ENCODE results near the gene ARAP2. TPM values are rescaled to one million over a fixed set of nuclear protein-coding genes. Genes with fewer than 3 reads are reported as not detected.

ARAP2 gene
- total RNA-seq, 1 experiment from 2014 or later = 30.0 TPM

DNA sequence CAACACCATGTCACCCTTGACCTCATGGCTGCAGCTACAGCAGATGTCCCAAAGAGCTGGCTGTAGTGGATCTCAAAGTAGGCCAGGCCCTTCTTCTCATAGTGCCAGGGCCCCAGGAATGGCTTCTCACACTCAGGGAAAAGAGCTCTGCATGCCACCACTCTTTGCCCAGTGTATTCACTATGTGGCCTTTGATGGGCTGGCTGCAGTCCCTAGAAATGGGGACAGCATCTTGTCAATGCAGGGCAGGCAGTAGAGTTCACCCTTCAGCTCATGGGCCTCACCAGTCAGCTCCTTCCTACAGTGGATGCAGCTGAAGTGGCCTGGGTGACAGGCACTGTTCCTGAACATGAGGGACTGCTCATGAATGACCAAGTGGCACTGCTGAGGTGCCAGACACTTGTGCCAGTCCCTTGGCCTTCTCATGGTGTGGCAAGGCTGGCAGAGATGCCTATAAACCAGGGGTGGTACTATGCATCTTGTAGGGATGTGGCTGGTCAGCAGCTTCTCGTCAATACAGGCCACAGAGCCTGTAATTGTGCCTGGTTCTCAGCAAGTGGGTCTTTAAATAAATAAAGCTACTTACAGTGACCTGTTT, 178.9 kb downstream of the ARAP2 start:
- H3K27ac Mint-ChIP-seq (ENCODE audit: unreplicated experiment) = no peak overlapping the region
- no peaks in the 10 kb centered on the region for H3K27me3 Mint-ChIP-seq (ENCODE audit: unreplicated experiment)
- H3K36me3 Mint-ChIP-seq (ENCODE audit: insufficient read depth, unreplicated experiment) = peaks cover 4% of the 10 kb centered on the region
- H3K9me3 Mint-ChIP-seq (ENCODE audit: low read depth, unreplicated experiment) = no peaks in the 10 kb centered on the region
- DNase-seq = no peak
- H3K4me3 Mint-ChIP-seq (ENCODE audit: low read depth, unreplicated experiment) = no peak overlapping the region
- TF ChIP-seq, protein P1, sequence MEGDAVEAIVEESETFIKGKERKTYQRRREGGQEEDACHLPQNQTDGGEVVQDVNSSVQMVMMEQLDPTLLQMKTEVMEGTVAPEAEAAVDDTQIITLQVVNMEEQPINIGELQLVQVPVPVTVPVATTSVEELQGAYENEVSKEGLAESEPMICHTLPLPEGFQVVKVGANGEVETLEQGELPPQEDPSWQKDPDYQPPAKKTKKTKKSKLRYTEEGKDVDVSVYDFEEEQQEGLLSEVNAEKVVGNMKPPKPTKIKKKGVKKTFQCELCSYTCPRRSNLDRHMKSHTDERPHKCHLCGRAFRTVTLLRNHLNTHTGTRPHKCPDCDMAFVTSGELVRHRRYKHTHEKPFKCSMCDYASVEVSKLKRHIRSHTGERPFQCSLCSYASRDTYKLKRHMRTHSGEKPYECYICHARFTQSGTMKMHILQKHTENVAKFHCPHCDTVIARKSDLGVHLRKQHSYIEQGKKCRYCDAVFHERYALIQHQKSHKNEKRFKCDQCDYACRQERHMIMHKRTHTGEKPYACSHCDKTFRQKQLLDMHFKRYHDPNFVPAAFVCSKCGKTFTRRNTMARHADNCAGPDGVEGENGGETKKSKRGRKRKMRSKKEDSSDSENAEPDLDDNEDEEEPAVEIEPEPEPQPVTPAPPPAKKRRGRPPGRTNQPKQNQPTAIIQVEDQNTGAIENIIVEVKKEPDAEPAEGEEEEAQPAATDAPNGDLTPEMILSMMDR (IDR thresholded peaks at IDR 0.05; ENCODE audit: unreplicated experiment) = no peak
- intact Hi-C loops (cut with micrococcal nuclease; ENCODE audit: unreplicated experiment) = no loop called here
- BruUV-seq (replicated peaks) = no TSS peak
- CTCF ChIA-PET = no interaction called here
- peaks cover 19% of the 10 kb centered on the region for H3K4me1 Mint-ChIP-seq (ENCODE audit: low read depth, unreplicated experiment)

DNA sequence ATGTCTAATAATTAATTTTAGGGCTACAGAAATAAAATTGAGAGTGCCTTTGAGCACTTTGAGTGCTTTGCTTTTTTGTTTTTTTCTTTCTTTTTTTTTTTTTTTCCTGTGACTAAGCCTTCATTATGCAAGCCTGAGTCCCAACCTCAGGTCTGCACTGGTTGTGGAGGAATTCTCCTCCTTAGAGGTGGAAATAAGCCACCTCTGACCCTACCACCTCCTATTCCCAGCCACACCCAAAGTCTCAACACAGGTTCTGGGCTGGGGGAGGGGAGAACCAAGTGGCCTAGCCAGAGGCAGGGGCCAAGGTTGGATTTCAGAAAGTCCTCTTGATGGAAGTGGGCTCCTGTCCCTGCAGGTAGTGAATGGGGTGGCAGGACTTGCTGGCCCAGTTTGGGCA, 180.2 kb downstream of the ARAP2 start:
- Mint-ChIP-seq H3K9me3 (ENCODE audit: low read depth, unreplicated experiment) (no peaks in the 10 kb centered on the region), H3K36me3 (ENCODE audit: insufficient read depth, unreplicated experiment) (peaks cover 4% of the 10 kb centered on the region), H3K4me3 (ENCODE audit: low read depth, unreplicated experiment) (no peak overlapping the region), H3K27ac (ENCODE audit: unreplicated experiment) (peak overlapping the region; percentile 71), H3K27me3 (ENCODE audit: unreplicated experiment) (no peaks in the 10 kb centered on the region), H3K4me1 (ENCODE audit: low read depth, unreplicated experiment) (peaks cover 19% of the 10 kb centered on the region)
- intact Hi-C loops (cut with micrococcal nuclease; ENCODE audit: unreplicated experiment) = no loop called here
- BruUV-seq (replicated peaks) = no TSS peak
- CTCF ChIA-PET = interaction anchor here (0.7 kb wide), 1 partner anchor 155 kb away, joined by 4 read pairs; no protein-coding TSS in a partner anchor
- peak; percentile 24 for DNase-seq
- TF ChIP-seq, protein P1 (IDR thresholded peaks at IDR 0.05; ENCODE audit: unreplicated experiment) = no peak

DNA sequence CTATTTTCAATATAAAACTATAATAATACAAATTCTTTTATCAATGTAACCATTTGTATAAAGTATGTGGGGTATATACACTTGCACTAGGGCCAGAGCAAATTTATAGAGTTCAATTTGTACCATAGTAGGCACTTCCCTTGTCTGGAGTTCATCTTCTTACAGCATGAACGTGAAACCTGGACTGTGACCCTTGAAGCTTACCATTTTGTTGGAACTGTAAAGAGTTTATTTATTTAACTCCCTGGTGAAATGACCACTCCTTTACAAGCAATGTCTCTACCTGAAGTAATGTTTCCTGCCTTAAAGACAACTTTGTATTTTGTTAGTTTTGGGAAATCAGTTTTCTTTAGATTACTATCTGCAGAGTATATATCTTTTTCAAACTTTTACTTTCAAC, 188.2 kb downstream of the ARAP2 start:
- intact Hi-C loops (cut with micrococcal nuclease; ENCODE audit: unreplicated experiment) = no loop called here
- Mint-ChIP-seq H3K36me3 (ENCODE audit: insufficient read depth, unreplicated experiment) (no peaks in the 10 kb centered on the region), H3K27me3 (ENCODE audit: unreplicated experiment) (no peaks in the 10 kb centered on the region), H3K4me3 (ENCODE audit: low read depth, unreplicated experiment) (no peak overlapping the region), H3K4me1 (ENCODE audit: low read depth, unreplicated experiment) (no peaks in the 10 kb centered on the region), H3K27ac (ENCODE audit: unreplicated experiment) (no peak overlapping the region), H3K9me3 (ENCODE audit: low read depth, unreplicated experiment) (no peaks in the 10 kb centered on the region)
- CTCF ChIA-PET = no interaction called here
- TF ChIP-seq, protein P1 (IDR thresholded peaks at IDR 0.05; ENCODE audit: unreplicated experiment) = no peak
- BruUV-seq (replicated peaks) = no TSS peak
- DNase-seq = no peak

DNA sequence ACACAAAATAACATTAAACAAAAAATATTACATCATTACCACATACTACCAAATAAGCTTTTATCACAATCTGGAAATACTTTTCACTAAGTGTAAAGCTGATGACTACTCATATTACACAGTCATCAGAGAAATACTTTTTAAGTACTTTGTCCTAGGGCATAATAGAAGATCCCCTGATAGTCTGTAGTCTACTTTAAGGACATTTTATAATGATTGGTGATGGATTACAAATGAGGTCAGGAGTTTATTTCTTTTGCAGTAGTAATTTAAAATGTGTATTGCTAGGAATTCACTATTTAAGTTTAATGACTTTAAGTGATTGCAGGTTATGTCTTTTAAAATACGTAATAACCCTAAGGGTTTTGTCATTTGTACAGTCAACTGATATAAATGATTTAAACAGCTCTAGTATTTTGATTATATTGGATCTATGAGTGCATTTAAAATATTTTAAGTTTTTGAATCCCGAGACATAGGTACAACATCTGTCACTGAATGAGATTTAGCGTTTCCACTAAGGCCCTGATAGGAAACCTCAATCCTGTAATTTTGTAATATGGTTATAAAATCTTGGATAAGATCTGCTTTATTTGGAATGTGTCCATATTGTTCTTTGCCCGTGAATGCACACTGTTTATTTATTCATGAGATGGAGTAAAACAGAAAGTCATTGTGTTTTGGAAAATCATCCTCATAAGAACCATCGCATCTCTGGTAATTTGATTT, 189.5 kb downstream of the ARAP2 start:
- H3K4me1 Mint-ChIP-seq (ENCODE audit: low read depth, unreplicated experiment) = no peaks in the 10 kb centered on the region
- H3K27me3 Mint-ChIP-seq (ENCODE audit: unreplicated experiment) = no peaks in the 10 kb centered on the region
- no TSS peak for BruUV-seq (replicated peaks)
- H3K36me3 Mint-ChIP-seq (ENCODE audit: insufficient read depth, unreplicated experiment) = no peaks in the 10 kb centered on the region
- H3K27ac Mint-ChIP-seq (ENCODE audit: unreplicated experiment) = no peak overlapping the region
- CTCF ChIA-PET = no interaction called here
- DNase-seq = no peak
- H3K9me3 Mint-ChIP-seq (ENCODE audit: low read depth, unreplicated experiment) = no peaks in the 10 kb centered on the region
- H3K4me3 Mint-ChIP-seq (ENCODE audit: low read depth, unreplicated experiment) = no peak overlapping the region
- TF ChIP-seq, protein P1 (IDR thresholded peaks at IDR 0.05; ENCODE audit: unreplicated experiment) = no peak
- intact Hi-C loops (cut with micrococcal nuclease; ENCODE audit: unreplicated experiment) = no loop called here
